NOMO-1 treated with dmso at 0.1 percent for 144 hours (cell line): Measurements from ENCODE around the gene PPP6R2.

Experiments
- DNase-seq: peaks from one replicate; lab custom pipeline; 2025; ENCODE audit not compliant: unreplicated experiment; lab: John Stamatoyannopoulos, UW

PPP6R2 gene

DNA sequence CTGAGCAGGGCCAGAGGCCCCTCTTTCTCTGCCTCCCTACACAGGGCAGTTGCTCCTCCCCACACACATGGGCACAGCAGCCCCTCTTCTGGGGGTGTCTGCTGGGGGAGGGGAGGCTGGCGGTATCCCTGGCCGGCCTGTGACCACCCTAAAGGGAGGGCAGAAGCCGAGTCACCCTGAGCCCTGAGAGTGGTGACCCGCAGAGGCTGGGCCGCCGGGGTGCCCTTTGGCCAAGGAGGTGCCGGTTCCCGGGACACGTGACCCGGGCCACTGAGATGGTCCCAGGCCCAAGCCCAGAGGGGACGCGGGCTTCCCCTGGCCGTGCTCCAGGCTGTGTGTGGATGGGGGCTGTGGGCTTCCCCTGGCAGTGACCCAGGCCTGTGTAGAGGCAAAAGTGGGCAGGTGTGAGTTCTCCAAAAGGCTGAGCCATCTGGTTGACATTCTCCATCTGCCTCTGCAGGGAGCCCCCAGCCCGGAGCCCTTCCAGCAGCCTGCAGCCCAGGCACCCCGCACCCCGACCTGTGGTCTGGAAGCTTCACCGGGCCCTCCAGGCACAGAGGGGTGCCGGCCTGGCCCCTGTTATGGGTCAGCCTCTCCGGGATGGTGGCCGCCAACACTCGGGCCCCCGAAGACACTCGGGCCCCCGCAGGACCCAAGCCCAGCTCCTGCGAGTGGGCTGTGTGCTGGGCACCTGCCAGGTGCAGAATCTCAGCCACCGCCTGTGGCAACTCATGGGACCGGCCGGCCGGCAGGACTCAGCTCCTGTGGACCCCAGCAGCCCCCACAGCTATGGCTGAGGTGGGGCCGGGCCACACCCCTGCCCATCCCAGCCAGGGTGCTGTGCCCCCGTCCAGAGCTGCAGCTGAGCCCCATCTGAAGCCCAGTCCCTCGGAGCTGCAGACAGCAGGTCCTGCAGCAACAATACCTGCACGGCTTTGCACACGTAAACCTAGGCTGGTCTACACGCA lies 139.3 kb downstream of the PPP6R2 start:
- DNase-seq: no peak

DNA sequence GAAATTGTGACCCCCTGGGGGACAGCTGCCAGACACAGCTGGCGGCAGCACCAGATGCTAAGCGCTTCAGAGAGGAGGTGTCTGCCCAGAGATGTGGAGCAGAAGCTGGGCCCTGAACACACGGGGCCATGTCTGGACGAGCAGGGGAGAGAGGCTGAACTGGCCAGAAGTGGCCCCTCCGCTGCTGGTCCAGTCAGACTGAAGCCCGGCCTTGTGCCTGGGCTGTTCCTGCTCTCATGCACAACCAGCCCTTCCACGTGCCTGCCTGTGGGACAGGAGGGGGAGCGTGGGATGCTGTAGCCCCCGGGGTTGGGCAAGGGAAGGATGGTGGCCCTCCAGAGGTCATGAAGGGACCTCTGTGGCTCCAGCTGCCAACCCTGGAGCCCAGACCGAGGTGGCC lies 140.0 kb downstream of the PPP6R2 start:
- DNase-seq: no peak

DNA sequence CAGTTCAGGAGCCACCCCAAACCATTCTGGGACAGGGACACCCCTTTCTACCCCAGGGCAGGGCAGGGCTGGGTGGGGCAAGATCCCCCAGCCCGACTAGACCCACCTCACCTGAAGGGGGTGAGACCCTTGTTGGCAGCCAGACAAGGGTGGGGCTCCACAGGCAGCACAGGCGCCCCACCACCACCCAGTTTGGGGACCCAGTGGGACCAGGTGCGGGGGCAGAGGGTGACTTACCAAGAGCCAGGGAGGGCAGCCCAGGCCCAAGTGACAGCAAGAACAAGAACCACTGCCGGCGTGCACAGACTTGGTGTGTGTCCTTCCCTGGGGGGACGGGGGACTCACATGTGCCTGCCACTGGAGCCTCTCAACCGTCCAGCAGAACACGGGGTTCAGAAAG lies 140.4 kb downstream of the PPP6R2 start:
- no peak for DNase-seq

DNA sequence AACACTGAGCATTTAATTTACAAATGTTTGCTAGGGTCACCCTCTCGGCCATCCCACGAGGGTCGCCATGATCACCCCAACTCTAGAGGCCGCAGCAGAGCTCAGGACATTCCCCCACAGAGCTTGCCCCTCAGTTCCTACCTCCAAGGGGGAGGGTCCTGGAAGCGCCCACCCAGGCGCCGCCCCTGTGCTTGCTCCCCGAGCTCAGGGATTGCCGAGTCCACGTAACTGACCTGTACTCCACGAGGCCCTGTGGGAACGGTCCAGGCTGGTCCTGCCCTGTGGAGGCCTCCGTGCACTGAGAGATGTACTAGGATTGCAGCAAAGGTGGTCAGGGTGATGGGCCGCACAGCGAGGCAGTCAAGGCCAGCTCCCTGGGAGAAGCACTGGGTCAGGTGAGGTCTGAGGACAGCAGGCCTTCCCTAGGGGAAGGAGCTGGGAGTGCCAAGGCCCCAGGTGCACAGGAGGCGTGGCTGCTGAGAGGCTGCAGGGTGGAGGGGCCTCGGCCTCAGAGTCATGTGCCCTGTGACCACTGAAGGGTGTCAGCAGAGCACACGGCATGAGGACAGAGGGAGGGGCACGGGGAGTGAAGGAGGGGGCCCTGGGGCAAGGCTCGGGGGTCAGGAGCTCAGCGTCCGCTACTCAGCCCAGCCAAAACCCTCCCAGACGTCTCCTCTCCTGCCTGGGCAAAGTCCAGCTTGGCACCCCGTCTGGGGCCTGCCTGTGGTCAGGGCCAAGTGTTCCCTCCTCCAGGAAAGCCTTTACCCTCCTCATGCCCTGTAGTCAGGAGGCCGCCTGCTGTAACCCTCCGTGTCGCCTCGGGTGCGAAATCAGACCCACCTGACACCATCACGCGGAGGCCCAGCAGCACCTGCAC lies 141.1 kb downstream of the PPP6R2 start:
- no peak for DNase-seq

DNA sequence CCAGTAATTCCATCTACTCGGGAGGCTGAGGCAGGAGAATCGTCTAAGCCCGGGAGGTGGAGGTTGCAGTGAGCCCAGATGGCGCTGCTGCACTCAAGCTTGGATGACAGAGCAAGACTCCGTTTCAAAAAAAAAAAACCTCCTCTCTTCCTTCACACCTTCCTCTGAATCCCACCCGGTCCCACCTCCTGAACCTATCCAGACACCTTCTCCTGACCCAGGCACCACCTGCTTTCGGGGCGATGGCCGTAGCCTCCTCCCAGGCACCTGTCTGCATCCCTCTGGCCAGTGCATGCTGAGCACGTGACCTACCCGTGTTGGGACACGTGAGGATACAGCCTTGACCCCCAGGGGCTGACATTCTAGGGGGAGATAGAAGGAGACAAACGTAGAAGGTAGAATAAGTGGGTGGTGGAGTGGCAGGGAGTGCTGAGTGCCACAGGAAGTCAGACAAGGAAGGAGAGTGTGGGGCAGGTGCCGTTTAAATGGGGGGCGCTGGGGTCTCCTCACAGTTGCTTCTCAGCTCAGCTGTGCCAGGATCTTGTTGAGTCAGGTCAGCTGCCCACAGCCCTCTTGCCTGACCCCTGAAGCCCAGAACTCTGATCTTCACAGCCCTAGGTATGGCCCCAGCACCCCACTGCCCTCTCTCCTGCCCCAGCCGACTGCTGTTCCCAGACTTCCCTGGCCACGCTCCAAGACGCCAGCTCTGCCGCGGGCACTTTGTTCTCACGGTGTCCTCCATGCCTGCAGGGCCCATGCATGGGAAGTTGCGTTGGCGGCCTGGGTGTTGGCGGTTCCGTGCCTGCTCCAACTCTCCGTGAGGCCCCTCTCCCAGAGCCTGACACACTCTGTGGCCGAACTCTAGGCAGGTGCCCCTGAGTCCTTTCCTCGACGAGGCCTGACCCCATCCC lies 142.3 kb downstream of the PPP6R2 start:
- DNase-seq: no peak

DNA sequence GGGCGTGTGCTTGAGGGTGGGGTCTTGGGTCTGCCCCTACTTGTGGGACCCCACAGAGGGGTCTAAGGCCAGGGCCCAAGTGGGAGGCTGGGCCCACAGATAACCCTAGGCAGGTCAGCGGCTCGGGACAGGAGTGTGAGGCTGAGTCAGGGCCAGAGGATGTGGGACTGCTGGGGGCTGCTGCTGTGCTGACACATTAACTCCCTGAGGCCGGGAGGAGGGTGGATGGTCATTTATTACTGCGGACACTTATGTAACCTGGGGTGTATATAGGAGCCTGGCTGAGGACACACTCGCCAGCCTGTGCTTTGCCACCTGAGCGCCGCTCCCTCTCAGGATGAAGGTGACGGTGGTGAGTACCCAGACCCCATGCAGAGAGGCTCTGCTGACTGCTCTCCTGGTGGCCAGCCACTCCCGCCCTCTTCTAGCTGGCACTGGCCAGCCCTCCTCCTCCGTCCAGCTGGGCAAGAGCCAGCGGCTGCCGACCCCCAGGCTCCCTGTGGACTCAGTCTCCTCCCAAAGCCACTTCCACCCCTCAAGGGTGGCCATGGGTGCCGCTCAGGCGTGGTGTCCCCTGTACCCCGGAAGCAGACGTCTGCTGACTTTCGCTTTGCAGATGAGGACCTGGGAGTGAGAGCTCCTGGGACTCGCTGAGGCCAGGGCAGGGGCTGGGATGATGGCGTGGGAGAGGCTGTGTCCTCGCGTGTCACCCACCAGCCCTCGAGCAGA lies 143.6 kb downstream of the PPP6R2 start, which contains the start of gene MIOX:
Gene MIOX (plus strand): TSS at position 299 of the 729 bp plus-strand sequence. CDS start 39 bp downstream, at position 338.
- DNase-seq: no peak

DNA sequence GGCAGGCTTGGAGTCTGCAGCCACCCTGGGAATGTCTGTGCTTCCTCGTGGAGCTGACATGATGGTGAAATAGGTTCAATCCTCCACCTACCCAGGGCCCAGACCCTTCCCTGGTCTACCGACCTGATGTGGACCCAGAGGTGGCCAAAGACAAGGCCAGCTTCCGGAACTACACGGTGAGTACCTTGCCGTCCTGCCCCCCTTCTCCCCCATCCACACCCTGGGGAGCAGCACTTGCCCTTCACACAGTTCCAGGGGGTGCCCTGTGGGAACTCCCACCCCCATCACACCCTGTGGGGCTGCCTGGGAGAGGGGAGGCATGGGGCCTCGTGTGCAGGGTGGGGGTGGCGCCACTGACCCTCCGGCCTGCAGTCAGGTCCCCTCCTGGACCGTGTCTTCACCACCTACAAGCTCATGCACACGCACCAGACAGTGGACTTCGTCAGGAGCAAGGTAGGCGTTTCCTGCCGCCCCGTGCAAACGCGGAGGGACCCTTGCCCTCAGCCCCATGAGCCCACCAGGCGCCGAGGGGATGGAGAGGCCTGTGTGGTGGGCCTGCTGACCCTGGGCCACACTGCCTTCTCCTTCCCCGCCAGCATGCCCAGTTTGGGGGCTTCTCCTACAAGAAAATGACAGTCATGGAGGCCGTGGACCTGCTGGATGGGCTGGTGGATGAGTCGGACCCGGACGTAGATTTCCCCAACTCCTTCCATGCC lies 144.3 kb downstream of the PPP6R2 start:
- DNase-seq: no peak

DNA sequence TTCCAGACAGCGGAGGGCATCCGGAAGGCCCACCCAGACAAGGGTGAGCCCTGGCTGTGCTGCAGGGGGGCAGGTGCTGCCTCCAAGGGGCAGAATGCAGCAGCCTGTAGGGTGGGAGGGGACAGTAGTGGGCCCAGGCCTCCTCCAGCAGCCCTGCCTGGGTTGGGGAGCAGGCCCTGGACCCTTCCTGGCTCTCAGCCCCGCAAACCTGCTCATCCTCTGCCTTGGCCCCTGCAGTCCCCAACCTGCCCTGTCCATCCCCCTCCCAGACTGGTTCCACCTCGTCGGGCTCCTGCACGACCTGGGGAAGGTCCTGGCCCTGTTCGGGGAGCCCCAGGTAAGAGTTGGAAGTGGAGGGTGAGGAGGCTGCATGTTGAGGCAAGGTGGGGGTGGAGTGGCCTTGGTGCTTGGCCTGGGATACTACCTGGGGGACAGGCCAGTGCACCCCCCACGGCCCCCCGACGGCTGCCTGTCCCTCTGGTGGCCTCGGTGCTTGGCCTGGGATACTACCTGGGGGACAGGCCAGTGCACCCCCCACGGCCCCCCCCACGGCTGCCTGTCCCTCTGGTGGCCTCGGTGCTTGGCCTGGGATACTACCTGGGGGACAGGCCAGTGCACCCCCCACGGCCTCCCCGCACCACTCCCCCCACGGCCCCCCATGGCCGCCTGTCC lies 145.0 kb downstream of the PPP6R2 start:
- DNase-seq: no peak

DNA sequence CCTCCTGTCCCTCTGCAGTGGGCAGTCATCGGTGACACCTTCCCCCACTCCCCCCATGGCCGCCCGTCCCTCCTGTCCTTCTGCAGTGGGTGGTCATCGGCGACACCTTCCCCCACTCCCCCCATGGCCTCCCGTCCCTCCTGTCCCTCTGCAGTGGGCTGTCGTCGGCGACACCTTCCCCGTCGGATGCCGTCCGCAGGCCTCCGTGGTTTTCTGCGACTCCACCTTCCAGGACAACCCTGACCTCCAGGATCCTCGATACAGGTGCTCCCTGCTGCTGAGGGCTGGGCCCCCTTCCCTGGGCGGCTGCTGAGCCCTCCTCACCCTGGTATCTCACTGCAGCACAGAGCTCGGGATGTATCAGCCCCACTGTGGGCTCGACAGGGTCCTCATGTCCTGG lies 145.8 kb downstream of the PPP6R2 start:
- DNase-seq: no peak

DNA sequence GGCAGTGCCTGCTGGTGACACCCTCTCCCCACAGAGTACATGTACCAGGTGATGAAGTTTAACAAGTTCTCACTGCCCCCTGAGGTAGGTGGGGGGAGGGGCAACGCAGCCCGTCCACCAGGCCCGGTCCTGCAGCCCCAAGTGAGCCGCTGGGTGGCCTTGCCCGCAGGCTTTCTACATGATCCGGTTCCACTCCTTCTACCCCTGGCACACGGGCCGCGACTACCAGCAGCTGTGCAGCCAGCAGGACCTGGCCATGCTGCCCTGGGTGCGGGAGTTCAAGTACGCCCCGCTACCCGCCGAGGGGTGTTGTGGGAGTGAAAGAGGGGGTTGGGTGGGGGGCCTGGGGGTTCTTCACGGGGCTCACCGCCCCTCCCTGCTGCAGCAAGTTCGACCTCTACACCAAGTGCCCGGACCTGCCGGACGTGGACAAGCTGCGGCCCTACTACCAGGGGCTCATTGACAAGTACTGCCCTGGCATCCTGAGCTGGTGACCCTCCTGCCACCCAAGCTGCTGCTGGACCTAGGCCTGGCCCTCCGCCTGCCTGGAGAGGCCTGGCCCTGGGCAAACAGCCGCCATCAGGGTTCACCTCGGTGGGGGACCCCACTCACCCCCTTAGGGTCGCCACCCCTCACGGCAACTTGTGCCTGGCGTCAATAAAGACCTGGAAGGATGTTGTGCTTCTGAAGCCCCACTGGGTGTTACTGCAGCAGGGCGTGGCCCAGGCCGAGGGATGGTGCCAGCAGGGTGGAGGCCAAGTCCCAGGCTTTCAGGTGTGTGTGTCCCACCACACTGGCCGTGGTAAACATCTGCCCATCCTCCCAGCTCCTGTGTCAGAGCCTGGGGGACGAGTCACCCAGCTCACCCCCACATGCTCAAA lies 146.5 kb downstream of the PPP6R2 start:
- DNase-seq: no peak

DNA sequence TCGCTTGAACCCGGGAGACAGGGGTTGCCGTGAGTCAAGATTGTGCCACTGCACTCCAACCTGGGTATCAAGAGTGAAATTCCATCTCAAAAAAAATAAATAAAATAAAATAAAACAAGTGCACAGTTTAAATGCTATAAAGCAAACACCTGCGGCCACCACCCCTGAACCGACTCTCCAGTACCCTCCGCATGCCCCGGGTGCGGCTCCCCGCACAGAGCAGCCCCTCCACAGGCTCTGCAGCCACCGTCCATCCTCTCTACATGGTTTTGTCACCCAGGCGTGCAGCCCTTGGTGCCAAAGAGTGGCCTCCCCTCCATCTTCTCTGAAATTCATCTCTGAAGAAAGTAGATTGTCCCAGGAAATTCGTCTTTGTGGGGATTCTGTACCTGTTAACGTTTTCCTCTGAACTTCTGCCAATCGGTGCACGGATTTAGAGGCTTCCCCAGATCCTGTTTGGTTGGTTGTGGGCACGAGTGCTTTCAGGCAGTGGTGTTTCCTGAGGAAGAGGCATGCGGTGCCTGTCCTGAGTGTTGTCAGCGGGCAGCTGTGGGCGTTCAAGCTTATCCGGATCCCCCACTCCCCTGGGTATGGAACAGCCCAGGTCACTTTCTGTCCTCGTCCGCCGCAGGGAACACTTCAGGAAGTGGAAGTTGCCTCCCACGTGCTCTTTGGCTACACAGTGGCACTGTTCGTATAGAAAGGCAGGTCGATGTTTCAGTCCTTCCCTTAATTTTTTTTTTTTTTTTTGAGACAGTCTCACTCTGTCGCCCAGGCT lies 147.6 kb downstream of the PPP6R2 start:
- no peak for DNase-seq
